ENCODE measurements around the gene DHCR24.

The DHCR24 gene

GRCh38 chr1:54889132-54889725, 2.2 kb upstream of the DHCR24 start:
- Histone ChIP-seq H3K4me3 (ENCODE audit: low read length, poor library complexity, severe bottlenecking) (no peak overlapping the region), H3K9ac (ENCODE audit: low read depth, low read length, poor library complexity, severe bottlenecking) (no peak overlapping the region), H3K79me2 (ENCODE audit: insufficient read depth, low read length) (peaks cover 40% of the 10 kb centered on the region), H3K27me3 (ENCODE audit: insufficient read depth, low read length, poor library complexity, severe bottlenecking) (no peaks in the 10 kb centered on the region), H3K4me2 (ENCODE audit: low read depth, low read length, poor library complexity, severe bottlenecking) (no peak overlapping the region), H3K36me3 (ENCODE audit: insufficient read depth, low read length) (no peaks in the 10 kb centered on the region), H3K4me1 (ENCODE audit: insufficient read depth, low read length, poor library complexity, severe bottlenecking) (peaks cover 29% of the 10 kb centered on the region), H2AFZ (ENCODE audit: low read length) (no peak overlapping the region), H3K9me3 (ENCODE audit: insufficient read depth, low read depth, low read length) (no peaks in the 10 kb centered on the region), H4K20me1 (ENCODE audit: insufficient read depth, low read length, poor library complexity, severe bottlenecking) (peaks cover 24% of the 10 kb centered on the region), H3F3A (ENCODE audit: low read depth) (no peaks in the 10 kb centered on the region), H3K9me2 (replicated peaks; ENCODE audit: low read depth, low read length) (no peaks in the 10 kb centered on the region)
- TF ChIP-seq, protein P1, sequence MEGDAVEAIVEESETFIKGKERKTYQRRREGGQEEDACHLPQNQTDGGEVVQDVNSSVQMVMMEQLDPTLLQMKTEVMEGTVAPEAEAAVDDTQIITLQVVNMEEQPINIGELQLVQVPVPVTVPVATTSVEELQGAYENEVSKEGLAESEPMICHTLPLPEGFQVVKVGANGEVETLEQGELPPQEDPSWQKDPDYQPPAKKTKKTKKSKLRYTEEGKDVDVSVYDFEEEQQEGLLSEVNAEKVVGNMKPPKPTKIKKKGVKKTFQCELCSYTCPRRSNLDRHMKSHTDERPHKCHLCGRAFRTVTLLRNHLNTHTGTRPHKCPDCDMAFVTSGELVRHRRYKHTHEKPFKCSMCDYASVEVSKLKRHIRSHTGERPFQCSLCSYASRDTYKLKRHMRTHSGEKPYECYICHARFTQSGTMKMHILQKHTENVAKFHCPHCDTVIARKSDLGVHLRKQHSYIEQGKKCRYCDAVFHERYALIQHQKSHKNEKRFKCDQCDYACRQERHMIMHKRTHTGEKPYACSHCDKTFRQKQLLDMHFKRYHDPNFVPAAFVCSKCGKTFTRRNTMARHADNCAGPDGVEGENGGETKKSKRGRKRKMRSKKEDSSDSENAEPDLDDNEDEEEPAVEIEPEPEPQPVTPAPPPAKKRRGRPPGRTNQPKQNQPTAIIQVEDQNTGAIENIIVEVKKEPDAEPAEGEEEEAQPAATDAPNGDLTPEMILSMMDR (conservative IDR thresholded peaks at IDR 0.05; ENCODE audit: low read length) = no peak
- TF ChIP-seq EZH2phosphoT487 (IDR thresholded peaks at IDR 0.05; ENCODE audit: borderline replicate concordance) = no peak

DNA sequence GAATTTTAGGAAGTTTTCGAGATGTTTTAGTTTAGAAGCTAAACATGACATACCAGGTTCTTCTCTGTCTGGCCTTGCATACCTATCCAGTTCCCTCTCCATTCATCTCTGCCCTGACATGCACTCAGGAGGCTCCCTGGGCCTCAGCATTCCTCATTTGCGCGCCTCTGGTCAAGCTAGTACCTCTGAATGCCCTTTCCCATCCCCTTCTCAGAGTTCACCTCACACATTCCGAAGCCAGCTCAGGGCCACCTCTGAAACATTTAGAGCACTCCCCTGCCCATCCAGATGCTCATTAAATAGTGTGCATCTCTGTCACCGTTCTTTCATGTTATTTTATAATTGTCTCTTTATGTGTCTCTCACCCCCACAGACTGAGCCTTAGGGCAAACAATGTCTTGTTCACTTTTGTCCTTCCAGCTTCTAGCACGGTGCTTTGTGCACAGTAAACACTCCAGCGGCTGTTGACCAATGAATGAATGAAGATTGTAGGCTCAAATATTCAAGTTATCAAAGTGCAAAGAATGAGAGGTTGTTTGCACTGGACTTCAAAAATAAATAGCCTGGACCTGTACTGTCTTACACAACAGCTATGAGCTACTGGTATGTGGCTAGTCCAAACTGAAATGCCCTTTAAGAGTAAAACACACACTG, 1.2 kb upstream of the DHCR24 start:
- H3K36me3 ChIP-seq (ENCODE audit: insufficient read depth, low read length) = peaks cover 2% of the 10 kb centered on the region; the same call in 1 of the 2 replicates
- peak overlapping the region; percentile 97 for H3K9ac ChIP-seq (ENCODE audit: low read depth, low read length, poor library complexity, severe bottlenecking)
- H2AFZ ChIP-seq (ENCODE audit: low read length) = no peak overlapping the region
- H3K9me2 ChIP-seq (replicated peaks; ENCODE audit: low read depth, low read length) = no peaks in the 10 kb centered on the region
- no peaks in the 10 kb centered on the region for H3K27me3 ChIP-seq (ENCODE audit: insufficient read depth, low read length, poor library complexity, severe bottlenecking)
- H3K4me3 ChIP-seq (ENCODE audit: low read length, poor library complexity, severe bottlenecking) = peak overlapping the region; percentile 99
- peaks cover 50% of the 10 kb centered on the region for H3K79me2 ChIP-seq (ENCODE audit: insufficient read depth, low read length)
- H3F3A ChIP-seq (ENCODE audit: low read depth) = no peaks in the 10 kb centered on the region
- H3K4me2 ChIP-seq (ENCODE audit: low read depth, low read length, poor library complexity, severe bottlenecking) = peak overlapping the region; percentile 97
- TF ChIP-seq EZH2phosphoT487 (IDR thresholded peaks at IDR 0.05; ENCODE audit: borderline replicate concordance) = no peak
- TF ChIP-seq, protein P1 (conservative IDR thresholded peaks at IDR 0.05; ENCODE audit: low read length) = no peak
- no peaks in the 10 kb centered on the region for H3K9me3 ChIP-seq (ENCODE audit: insufficient read depth, low read depth, low read length)
- peaks cover 39% of the 10 kb centered on the region for H3K4me1 ChIP-seq (ENCODE audit: insufficient read depth, low read length, poor library complexity, severe bottlenecking)
- peaks cover 34% of the 10 kb centered on the region for H4K20me1 ChIP-seq (ENCODE audit: insufficient read depth, low read length, poor library complexity, severe bottlenecking)

GRCh38 chr1:54887665-54888071, 673 bp upstream of the DHCR24 start:
- Histone ChIP-seq H3K4me1 (ENCODE audit: insufficient read depth, low read length, poor library complexity, severe bottlenecking) (peaks cover 44% of the 10 kb centered on the region), H3F3A (ENCODE audit: low read depth) (no peaks in the 10 kb centered on the region), H3K9me3 (ENCODE audit: insufficient read depth, low read depth, low read length) (no peaks in the 10 kb centered on the region), H3K4me2 (ENCODE audit: low read depth, low read length, poor library complexity, severe bottlenecking) (peak overlapping the region; percentile 97), H3K9ac (ENCODE audit: low read depth, low read length, poor library complexity, severe bottlenecking) (peak overlapping the region; percentile 97), H3K4me3 (ENCODE audit: low read length, poor library complexity, severe bottlenecking) (peak overlapping the region; percentile 99), H4K20me1 (ENCODE audit: insufficient read depth, low read length, poor library complexity, severe bottlenecking) (peaks cover 40% of the 10 kb centered on the region), H2AFZ (ENCODE audit: low read length) (peak overlapping the region; percentile 93), H3K79me2 (ENCODE audit: insufficient read depth, low read length) (peaks cover 55% of the 10 kb centered on the region), H3K9me2 (replicated peaks; ENCODE audit: low read depth, low read length) (no peaks in the 10 kb centered on the region), H3K27me3 (ENCODE audit: insufficient read depth, low read length, poor library complexity, severe bottlenecking) (no peaks in the 10 kb centered on the region), H3K36me3 (ENCODE audit: insufficient read depth, low read length) (peaks cover 7% of the 10 kb centered on the region; the same call in 1 of the 2 replicates)
- no peak for TF ChIP-seq EZH2phosphoT487 (IDR thresholded peaks at IDR 0.05; ENCODE audit: borderline replicate concordance)
- TF ChIP-seq, protein P1 (conservative IDR thresholded peaks at IDR 0.05; ENCODE audit: low read length) = no peak

All from Loucy (cell line).